Activated T-helper 1 cell treated with anti-CD3 and anti-CD28 coated beads, Interleukin-12 subunit alpha, Interleukin-12 subunit beta, Interleukin-2, Interleukin-4 antibody, amounts not matched to agents 30 ng/mL and 10 ng/mL and 1 ng/mL, durations not matched to agents 14 hours and 24 hours and 36 hours (primary cell): ENCODE data around the gene LMF1. TPM values are rescaled to one million over a fixed set of nuclear protein-coding genes. Genes with fewer than 3 reads are reported as not detected.
"Not testable (repeated sequence)": the region's sequence is repeated elsewhere in the genome, so short reads cannot be mapped to it uniquely, and the experiment has no call there.

Experiments
- DNase-seq: peaks from one replicate; pipeline ENCODE4 v3.0.0; 2021; ENCODE audit warnings: low spot score
- H3K27ac Mint-ChIP-seq: one replicate; pipeline ENCODE4 v1.8.0; 2021; ENCODE audit warnings: mild to moderate bottlenecking, mixed read lengths
- H3K27me3 Mint-ChIP-seq: one replicate; pipeline ENCODE4 v1.8.0; 2022; ENCODE audit warnings: mild to moderate bottlenecking, moderate library complexity, mixed read lengths; ENCODE audit not compliant: insufficient read depth
- H3K36me3 Mint-ChIP-seq: one replicate; pipeline ENCODE4 v1.8.0; 2021; ENCODE audit warnings: low read depth, mixed read lengths
- H3K4me1 Mint-ChIP-seq: one replicate; pipeline ENCODE4 v1.8.0; 2021; ENCODE audit warnings: low read depth, mixed read lengths
- H3K4me3 Mint-ChIP-seq: one replicate; pipeline ENCODE4 v1.8.0; 2021; ENCODE audit warnings: mild to moderate bottlenecking, moderate library complexity, mixed read lengths
- H3K9me3 Mint-ChIP-seq: one replicate; pipeline ENCODE4 v1.8.0; 2021; ENCODE audit warnings: mixed read lengths
- intact Hi-C: fragments of 100-400 bp; cut with micrococcal nuclease; formaldehyde crosslinking; loops from one replicate; pipeline ENCODE4 v1.15.1; 2024
- total RNA-seq: library from RNA; stranded (reverse); gene quantifications from 2 replicates; pipeline ENCODE4 v1.2.3, GENCODE V29; 2022

Gene LMF1
- total RNA-seq, 1 donor from 2014 or later, result 10.4 TPM

- H3K4me3 Mint-ChIP-seq, result no peak overlapping the region
These were observed 80.0 kb downstream of the LMF1 start for GRCh38 chr16:890716-891352.

GRCh38 chr16:890217-890616, 80.6 kb downstream of the LMF1 start:
- Mint-ChIP-seq H3K4me3 (no peak overlapping the region), H3K4me1 (no peaks in the 10 kb centered on the region), H3K36me3 (no peaks in the 10 kb centered on the region), H3K27me3 (no peaks in the 10 kb centered on the region), H3K9me3 (no peaks in the 10 kb centered on the region), H3K27ac (no peak overlapping the region)
- no peak for DNase-seq
- intact Hi-C loops, result no loop called here

More at GRCh38 chr16:890716-891352, 80.0 kb downstream of the LMF1 start:
- Mint-ChIP-seq H3K4me1 (no peaks in the 10 kb centered on the region), H3K36me3 (no peaks in the 10 kb centered on the region), H3K9me3 (no peaks in the 10 kb centered on the region), H3K27ac (no peak overlapping the region), H3K27me3 (no peaks in the 10 kb centered on the region)
- DNase-seq, result no peak
- intact Hi-C loops, result no loop called here

GRCh38 chr16:889586-889985, 81.2 kb downstream of the LMF1 start:
- DNase-seq, result no peak
- intact Hi-C loops, result no loop called here
- H3K4me1 Mint-ChIP-seq, result no peaks in the 10 kb centered on the region
- H3K36me3 Mint-ChIP-seq, result no peaks in the 10 kb centered on the region
- no peaks in the 10 kb centered on the region for H3K27me3 Mint-ChIP-seq
- H3K4me3 Mint-ChIP-seq, result no peak overlapping the region
- H3K27ac Mint-ChIP-seq, result no peak overlapping the region
- no peaks in the 10 kb centered on the region for H3K9me3 Mint-ChIP-seq

- Mint-ChIP-seq H3K27me3 (no peaks in the 10 kb centered on the region), H3K4me3 (no peak overlapping the region), H3K4me1 (no peaks in the 10 kb centered on the region)
These were observed 81.7 kb downstream of the LMF1 start for GRCh38 chr16:888901-889570.

GRCh38 chr16:888456-888855, 82.3 kb downstream of the LMF1 start:
- H3K27ac Mint-ChIP-seq, H3K4me3 Mint-ChIP-seq, H3K27me3 Mint-ChIP-seq, H3K36me3 Mint-ChIP-seq, H3K9me3 Mint-ChIP-seq, DNase-seq, intact Hi-C loops, H3K4me1 Mint-ChIP-seq: not testable (repeated sequence)

More at GRCh38 chr16:888901-889570, 81.7 kb downstream of the LMF1 start:
- Mint-ChIP-seq H3K9me3 (no peaks in the 10 kb centered on the region), H3K27ac (no peak overlapping the region), H3K36me3 (no peaks in the 10 kb centered on the region)
- intact Hi-C loops, result no loop called here
- DNase-seq, result no peak

- H3K4me1 Mint-ChIP-seq, result no peaks in the 10 kb centered on the region
- H3K27me3 Mint-ChIP-seq, result no peaks in the 10 kb centered on the region
- no peaks in the 10 kb centered on the region for H3K9me3 Mint-ChIP-seq
- no peak overlapping the region for H3K27ac Mint-ChIP-seq
- DNase-seq, result no peak
- H3K36me3 Mint-ChIP-seq, result no peaks in the 10 kb centered on the region
- intact Hi-C loops, result no loop called here
- H3K4me3 Mint-ChIP-seq, result no peak overlapping the region
These were observed 82.9 kb downstream of the LMF1 start for GRCh38 chr16:887846-888245.

GRCh38 chr16:886802-887731, 83.7 kb downstream of the LMF1 start:
- H3K27ac Mint-ChIP-seq, result no peak overlapping the region
- intact Hi-C loops, result no loop called here
- H3K36me3 Mint-ChIP-seq, result no peaks in the 10 kb centered on the region
- H3K4me3 Mint-ChIP-seq, result no peak overlapping the region
- no peaks in the 10 kb centered on the region for H3K27me3 Mint-ChIP-seq
- DNase-seq, result no peak
- no peaks in the 10 kb centered on the region for H3K9me3 Mint-ChIP-seq
- no peaks in the 10 kb centered on the region for H3K4me1 Mint-ChIP-seq

GRCh38 chr16:886084-886543, 84.7 kb downstream of the LMF1 start:
- intact Hi-C loops, result no loop called here
- H3K36me3 Mint-ChIP-seq, result no peaks in the 10 kb centered on the region
- no peaks in the 10 kb centered on the region for H3K27me3 Mint-ChIP-seq
- no peak for DNase-seq
- no peak overlapping the region for H3K27ac Mint-ChIP-seq
- H3K4me1 Mint-ChIP-seq, result no peaks in the 10 kb centered on the region
- H3K9me3 Mint-ChIP-seq, result no peaks in the 10 kb centered on the region
- H3K4me3 Mint-ChIP-seq, result no peak overlapping the region

GRCh38 chr16:885391-885790, 85.4 kb downstream of the LMF1 start:
- Mint-ChIP-seq H3K27ac (no peak overlapping the region), H3K4me3 (no peak overlapping the region), H3K36me3 (no peaks in the 10 kb centered on the region), H3K27me3 (no peaks in the 10 kb centered on the region), H3K4me1 (no peaks in the 10 kb centered on the region), H3K9me3 (no peaks in the 10 kb centered on the region)
- DNase-seq, result no peak
- intact Hi-C loops, result no loop called here

GRCh38 chr16:884232-884631, 86.6 kb downstream of the LMF1 start:
- H3K4me3 Mint-ChIP-seq, result no peak overlapping the region
- H3K4me1 Mint-ChIP-seq, result no peaks in the 10 kb centered on the region
- no peaks in the 10 kb centered on the region for H3K27me3 Mint-ChIP-seq
- intact Hi-C loops, result no loop called here
- H3K36me3 Mint-ChIP-seq, result no peaks in the 10 kb centered on the region
- H3K27ac Mint-ChIP-seq, result no peak overlapping the region
- H3K9me3 Mint-ChIP-seq, result no peaks in the 10 kb centered on the region
- no peak for DNase-seq

GRCh38 chr16:883781-884180, 87.0 kb downstream of the LMF1 start:
- intact Hi-C loops, result no loop called here
- Mint-ChIP-seq H3K4me1 (no peaks in the 10 kb centered on the region), H3K27ac (no peak overlapping the region), H3K9me3 (no peaks in the 10 kb centered on the region), H3K36me3 (no peaks in the 10 kb centered on the region), H3K27me3 (no peaks in the 10 kb centered on the region), H3K4me3 (no peak overlapping the region)
- DNase-seq, result no peak

- H3K9me3 Mint-ChIP-seq, result no peaks in the 10 kb centered on the region
- H3K4me1 Mint-ChIP-seq, result no peaks in the 10 kb centered on the region
- H3K27ac Mint-ChIP-seq, result no peak overlapping the region
- no peaks in the 10 kb centered on the region for H3K36me3 Mint-ChIP-seq
- no peak for DNase-seq
- no peak overlapping the region for H3K4me3 Mint-ChIP-seq
- no peaks in the 10 kb centered on the region for H3K27me3 Mint-ChIP-seq
- intact Hi-C loops, result no loop called here
These were observed 87.4 kb downstream of the LMF1 start for GRCh38 chr16:883340-883739.

- H3K27ac Mint-ChIP-seq, DNase-seq, H3K4me1 Mint-ChIP-seq, H3K27me3 Mint-ChIP-seq, H3K9me3 Mint-ChIP-seq, H3K4me3 Mint-ChIP-seq, H3K36me3 Mint-ChIP-seq, intact Hi-C loops: not testable (repeated sequence)
These were observed 88.1 kb downstream of the LMF1 start for GRCh38 chr16:882671-883070.
